ENCODE measurements around the gene GTF2F1.

Gene GTF2F1

GRCh38 chr19:6340493-6341201 lies 52.3 kb downstream of the GTF2F1 start:
- Histone ChIP-seq H3K4me3 (ENCODE audit: low read depth in 1 of 2, low read length in 2 of 2) (no peak overlapping the region), H3K9ac (ENCODE audit: low read length) (no peak overlapping the region), H3K9me3 (ENCODE audit: low read length) (no peaks in the 10 kb centered on the region), H3K36me3 (ENCODE audit: insufficient read depth, low read length) (no peaks in the 10 kb centered on the region), H3K4me1 (ENCODE audit: insufficient read depth, low read length) (no peaks in the 10 kb centered on the region), H3K27ac (ENCODE audit: low read depth, low read length) (no peak overlapping the region), H3K27me3 (ENCODE audit: control insufficient read depth in 1 of 2, insufficient read depth in 2 of 2, low read length in 2 of 2) (no peaks in the 10 kb centered on the region)

- Histone ChIP-seq H3K9me3 (ENCODE audit: low read length) (no peaks in the 10 kb centered on the region), H3K9ac (ENCODE audit: low read length) (no peak overlapping the region), H3K27me3 (ENCODE audit: control insufficient read depth in 1 of 2, insufficient read depth in 2 of 2, low read length in 2 of 2) (no peaks in the 10 kb centered on the region), H3K4me3 (ENCODE audit: low read depth in 1 of 2, low read length in 2 of 2) (no peak overlapping the region), H3K27ac (ENCODE audit: low read depth, low read length) (no peak overlapping the region), H3K36me3 (ENCODE audit: insufficient read depth, low read length) (no peaks in the 10 kb centered on the region), H3K4me1 (ENCODE audit: insufficient read depth, low read length) (no peaks in the 10 kb centered on the region)
These were observed 58.3 kb downstream of the GTF2F1 start for GRCh38 chr19:6334490-6335285.

GRCh38 chr19:6333439-6333838 lies 59.5 kb downstream of the GTF2F1 start, which contains the start of gene ACER1:
Gene ACER1 (minus strand): TSS chr19:6333612. CDS start chr19:6333551, 61 bp downstream.
- Histone ChIP-seq H3K36me3 (ENCODE audit: insufficient read depth, low read length) (no peaks in the 10 kb centered on the region), H3K27me3 (ENCODE audit: control insufficient read depth in 1 of 2, insufficient read depth in 2 of 2, low read length in 2 of 2) (no peaks in the 10 kb centered on the region), H3K4me3 (ENCODE audit: low read depth in 1 of 2, low read length in 2 of 2) (no peak within 1 kb of the TSS), H3K9ac (ENCODE audit: low read length) (no peak within 1 kb of the TSS), H3K27ac (ENCODE audit: low read depth, low read length) (no peak within 1 kb of the TSS), H3K9me3 (ENCODE audit: low read length) (no peaks in the 10 kb centered on the region), H3K4me1 (ENCODE audit: insufficient read depth, low read length) (no peaks in the 10 kb centered on the region)
